HG02884 (cell line): ENCODE data around the gene USH1G.

ENCODE experiments used
- ATAC-seq: cut with Tn5 transposase; IDR thresholded peaks from one replicate; pipeline ENCODE4 v1.9.1; 2021; ENCODE audit warnings: mild to moderate bottlenecking, moderate library complexity; ENCODE audit not compliant: unreplicated experiment

The USH1G gene

DNA sequence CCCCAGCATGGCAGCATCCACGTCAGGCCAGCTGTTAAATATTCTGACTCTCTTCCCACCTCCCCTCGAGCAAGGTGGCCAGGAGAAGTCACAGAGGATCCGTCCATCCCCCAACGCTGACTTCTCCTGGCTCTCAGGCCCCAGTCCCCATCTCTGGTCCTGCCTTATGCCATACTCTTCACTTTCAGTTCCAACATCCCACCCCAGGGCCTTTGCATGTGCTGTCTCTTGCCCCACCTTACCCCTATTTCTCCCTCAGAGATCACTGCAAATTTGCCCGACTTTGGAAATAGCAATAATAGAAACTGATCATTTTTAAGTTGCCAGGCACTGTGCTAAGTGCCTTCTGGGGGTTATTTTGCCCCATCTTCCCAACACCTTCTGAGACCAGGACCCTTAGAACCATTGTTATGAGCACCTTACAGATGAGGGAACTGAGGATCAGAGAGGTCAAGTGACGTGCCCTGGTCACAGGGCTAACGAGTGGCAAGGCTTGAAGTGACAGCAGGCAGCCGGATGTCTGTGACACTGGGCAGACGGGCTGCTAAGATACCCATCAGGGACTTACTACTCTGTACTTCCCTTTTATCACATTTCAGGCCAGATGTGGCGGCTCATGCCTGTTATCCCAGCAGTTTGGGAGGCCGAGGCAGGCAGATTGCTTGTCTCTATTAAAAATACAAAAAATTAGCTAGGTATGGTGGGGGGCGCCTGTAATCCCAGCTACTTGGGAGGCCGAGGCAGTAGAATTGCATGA lies 31.8 kb upstream of the USH1G start:
- no peak for ATAC-seq

DNA sequence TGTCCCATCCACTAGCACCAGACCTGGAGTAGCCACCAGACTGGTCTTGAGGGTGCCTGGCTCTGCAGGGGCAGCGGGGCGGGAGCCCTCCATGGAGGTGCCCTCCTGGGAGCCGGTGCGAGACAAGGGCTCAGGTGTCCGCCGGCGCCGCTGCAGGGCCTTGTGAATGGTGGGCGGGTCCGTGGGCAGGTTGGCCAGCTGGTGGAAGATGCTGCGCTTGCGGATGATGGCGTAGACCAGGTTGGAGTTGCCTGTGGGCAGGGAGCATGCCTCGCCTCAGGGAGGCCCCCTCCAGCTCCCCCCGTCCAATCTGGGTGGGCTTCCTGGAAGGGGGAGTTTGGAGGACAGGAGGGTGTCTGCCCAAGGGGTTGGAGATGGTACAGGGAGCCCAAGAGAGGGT lies 31.1 kb upstream of the USH1G start:
- ATAC-seq, result no peak

DNA sequence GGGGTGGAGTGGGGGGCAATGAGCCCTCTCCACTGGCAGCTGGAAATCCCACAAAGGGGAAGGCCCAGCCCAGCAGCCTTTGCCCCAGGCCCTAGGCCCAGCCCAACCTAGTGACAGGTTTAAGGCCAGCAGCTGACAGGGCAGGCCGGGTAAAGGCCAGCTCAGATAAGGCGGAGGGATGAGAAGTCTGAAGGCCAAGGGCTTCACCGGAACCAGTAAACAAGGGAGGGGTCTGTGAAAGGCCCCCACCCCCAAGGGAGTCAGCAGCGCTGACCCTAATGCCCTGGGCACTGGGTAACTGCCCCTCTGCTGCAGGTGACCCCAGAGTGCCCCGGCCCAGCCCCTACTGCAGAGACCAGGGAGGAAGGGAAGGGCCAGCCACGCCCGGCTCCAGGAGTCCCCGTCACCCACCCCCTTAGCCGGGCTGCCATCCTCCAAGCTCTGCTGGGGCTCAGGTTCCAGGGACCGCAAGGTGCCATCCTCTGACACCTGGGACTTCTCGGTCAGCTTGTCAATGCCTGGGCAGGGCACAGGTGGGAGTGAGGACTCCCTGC lies 30.2 kb upstream of the USH1G start:
- no peak for ATAC-seq

DNA sequence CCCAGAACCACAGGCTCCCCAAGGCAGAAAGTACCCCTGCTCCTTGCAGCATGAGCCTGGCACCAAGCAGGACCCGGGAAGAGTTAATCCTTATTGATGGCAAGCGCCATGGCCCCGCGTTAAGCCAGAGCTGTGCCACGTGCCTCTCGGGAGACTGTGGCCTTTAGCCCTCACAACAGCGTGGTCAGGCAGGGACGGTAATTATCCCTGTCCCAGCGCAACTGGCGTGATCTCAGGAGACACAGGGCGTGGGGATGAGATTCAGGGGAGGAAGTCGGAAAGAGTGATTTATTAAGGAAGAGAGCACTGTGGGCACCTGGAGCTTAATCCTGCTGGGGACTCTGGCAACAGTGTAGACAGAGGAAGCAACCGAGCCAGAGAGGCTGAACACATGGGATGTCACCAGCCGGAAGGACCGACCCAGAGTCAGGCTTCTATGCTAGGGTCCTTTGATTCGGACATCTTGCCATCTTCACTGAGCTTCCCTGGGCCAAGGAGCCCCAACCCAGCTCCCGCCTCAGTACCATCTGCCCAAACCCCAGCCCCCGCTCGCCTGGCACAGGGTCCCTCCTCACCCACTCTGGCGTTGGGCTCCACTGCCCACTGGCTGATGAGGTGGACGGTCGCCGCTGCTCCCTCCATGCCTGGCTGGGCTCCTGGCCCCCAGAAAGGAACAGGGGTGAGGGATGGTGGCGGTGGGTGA lies 29.5 kb upstream of the USH1G start:
- no peak for ATAC-seq

DNA sequence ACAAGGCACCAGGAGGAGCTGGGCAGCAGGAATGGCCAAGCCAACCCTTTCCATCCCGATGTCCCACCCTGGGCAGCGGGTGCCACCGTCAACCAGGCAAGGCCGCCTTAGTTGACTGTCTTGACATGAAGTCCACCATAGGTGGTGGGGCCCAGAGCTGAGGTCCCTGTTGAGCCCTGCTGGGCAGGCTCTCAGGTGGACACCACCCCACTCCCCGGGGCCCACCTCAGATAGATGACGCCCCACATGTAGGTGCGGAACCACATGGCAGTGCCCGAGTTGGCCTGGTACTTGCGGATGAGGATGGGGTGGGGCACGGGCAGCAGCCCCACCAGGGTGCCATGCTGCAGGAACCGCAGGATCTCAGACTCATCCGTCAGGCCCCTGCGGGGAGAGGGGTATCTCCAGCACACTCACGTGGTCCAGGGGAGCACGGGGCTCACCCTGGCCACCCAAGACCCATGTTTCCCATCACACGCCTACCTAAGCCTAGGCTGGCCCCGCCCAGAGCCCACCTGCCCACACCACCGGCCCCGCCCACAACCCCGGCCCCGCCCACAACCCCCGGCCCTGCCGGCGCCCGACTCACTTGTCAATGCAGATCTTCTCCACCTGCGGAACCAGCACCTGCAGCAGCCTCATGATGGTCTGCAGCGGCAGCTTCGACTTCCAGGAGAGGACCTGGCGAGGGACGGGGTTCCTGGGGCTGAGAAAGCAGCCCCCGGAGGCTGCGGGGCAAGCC lies 28.8 kb upstream of the USH1G start:
- ATAC-seq, result no peak

DNA sequence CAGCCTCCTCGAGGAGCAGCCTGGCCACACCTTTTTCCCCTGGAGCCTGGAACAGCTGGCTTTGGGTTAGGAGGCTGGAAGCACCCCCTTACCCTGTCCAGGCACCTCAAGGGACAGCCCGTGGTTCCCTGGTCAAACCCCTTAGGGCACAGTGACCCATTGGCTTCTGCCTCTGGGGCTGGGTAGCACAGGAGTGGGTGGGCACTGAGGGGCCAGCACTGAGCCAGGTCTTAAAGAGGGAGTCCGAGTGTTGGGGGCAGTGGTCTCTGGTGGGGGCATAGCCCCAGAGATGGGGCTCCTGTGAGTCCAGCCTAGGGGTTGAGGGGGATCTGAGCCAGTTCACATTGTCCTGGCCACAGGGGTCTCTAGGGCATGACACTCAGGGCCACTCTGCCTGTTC lies 28.0 kb upstream of the USH1G start:
- no peak for ATAC-seq

DNA sequence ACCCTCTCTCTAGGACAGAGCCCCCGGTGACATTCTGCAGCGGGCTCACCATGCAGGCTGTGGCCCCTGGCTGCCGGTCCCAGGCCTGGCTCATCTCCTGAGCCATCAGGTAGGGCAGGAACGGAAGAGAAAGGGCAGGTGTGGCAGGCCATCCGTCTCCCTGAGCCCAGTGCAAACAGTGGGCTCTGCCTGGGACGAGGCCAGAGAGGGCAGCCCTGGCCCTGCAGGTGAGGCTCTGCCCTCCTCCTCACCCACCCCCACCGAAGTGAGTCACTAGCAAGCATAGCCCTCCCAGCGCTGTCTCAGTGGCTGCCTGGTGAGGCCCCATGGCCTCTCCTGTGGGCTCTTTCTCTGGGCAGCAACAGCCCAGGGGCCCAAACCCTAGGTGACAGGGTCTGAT lies 27.2 kb upstream of the USH1G start:
- ATAC-seq, result no peak

DNA sequence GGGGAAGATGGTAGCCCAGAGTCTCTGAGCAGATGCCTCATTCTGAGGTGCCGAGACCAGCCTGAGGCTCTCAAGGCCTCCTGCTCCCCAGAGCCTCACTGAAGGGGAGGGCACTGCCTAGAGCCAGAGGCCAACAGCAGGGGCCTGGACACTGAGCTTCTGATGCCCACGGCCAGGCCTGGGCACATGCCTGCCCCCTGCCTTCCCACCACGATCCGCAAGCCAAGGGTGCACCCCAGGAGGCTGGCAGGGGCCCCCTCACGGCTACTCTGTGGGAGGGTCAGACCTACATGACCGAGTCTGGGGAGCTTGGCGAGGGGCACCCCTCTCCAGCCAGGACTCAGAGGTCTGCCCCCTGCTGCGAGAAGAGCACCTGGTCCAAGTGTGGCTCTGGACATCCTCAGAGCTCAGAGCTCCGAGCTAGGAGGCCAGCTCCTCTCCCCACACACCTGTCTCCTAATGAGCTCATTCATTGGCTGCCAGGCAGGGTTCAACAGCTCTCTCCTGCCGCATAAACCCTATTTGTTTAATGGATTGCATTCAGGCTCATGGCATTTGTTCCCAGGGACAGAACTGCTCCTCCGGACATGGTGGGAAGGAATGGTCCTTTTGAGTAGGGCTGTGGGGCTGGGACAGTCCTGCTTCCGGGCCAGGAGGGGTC lies 26.5 kb upstream of the USH1G start:
- ATAC-seq, result no peak

DNA sequence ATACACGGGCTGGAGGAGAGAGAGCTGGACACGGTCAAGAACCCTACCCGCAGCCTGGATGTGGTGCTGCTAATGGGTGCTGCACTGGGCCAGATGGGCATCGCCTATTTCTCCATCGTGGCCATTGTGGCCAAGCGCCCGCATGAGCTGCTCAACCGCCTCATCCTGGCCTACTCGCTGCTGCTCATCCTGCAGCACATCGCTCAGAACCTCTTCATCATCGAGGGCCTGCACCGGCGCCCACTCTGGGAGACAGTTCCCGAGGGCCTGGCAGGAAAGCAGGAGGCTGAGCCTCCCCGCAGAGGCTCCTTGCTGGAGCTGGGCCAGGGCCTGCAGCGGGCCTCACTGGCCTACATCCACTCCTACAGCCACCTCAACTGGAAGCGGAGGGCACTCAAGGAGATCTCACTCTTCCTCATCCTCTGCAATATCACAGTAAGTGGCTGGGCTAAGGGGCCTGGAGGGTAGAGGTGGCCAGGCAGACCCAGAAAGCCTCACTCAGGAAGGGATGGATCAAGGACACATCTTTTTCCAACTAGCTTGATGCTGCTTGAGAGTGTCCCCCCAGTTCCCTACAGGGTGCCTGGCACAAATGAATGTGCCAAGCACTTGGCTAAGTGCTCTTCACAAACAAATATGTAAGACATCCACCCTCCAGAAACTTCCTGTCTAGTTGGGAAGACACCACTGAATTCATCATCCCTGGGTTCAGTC lies 24.1 kb upstream of the USH1G start:
- ATAC-seq, result no peak

DNA sequence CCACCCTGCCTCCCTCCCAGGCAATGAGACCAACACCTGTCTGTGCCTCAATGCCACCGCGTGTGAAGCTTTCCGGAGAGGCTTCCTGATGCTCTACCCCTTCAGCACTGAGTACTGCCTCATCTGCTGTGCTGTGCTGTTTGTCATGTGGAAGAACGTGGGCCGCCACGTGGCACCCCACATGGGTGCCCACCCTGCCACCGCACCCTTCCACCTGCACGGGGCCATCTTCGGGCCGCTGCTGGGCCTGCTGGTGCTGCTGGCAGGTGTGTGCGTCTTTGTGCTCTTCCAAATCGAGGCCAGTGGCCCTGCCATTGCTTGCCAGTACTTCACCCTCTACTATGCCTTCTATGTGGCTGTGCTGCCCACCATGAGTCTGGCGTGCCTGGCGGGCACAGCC lies 23.6 kb upstream of the USH1G start:
- no peak for ATAC-seq

DNA sequence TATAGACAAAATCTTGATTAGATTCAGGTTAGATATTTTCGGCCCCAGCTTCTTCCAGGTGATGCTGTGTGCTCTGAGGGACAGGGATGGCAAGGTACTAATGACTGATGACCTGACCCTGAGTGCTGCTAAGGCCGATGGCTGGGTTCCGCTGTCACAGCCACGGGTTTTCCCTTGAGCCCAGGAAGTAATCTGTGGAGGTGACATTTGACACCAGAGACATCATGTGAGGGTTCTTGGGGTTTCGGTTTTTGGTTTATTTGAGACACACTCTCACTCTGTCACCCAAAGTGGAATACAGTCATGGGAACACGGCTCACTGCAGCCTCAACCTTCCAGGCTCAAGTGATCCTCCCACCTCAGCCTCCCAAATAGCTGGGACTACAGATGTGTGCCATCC lies 22.5 kb upstream of the USH1G start:
- ATAC-seq, result no peak

DNA sequence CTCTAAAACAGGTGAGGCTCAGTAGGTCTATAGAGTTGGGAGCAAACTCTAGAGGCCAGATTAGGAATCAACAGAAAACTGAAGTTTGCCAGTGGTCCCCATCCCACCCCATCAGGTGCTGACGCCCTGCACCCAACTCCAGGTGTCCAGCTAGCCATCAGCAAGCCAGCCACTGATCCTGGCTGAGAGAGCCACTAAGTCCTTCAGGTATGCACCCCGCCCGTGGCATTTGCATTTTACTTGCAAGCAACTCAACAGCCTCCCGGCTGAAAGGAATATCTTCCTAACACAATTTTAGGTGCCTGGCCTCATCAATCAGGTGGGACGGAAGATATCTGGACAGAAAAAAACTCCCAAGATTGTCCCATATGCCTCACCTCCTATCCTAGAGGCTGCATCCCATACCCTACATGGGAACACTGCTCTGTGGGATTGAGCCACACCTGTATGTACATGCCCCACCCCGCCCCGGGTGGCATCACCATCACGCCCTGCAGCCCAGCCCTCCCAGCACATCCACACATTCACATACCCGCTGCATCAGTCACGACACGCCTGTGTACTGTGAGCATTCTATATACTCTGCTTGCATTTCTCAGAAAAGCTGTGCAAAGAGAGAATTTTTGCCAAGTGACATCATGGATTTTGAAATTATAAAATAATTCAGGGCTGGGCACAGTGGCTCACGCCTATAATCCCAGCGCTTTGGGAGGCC lies 20.9 kb upstream of the USH1G start:
- no peak for ATAC-seq

DNA sequence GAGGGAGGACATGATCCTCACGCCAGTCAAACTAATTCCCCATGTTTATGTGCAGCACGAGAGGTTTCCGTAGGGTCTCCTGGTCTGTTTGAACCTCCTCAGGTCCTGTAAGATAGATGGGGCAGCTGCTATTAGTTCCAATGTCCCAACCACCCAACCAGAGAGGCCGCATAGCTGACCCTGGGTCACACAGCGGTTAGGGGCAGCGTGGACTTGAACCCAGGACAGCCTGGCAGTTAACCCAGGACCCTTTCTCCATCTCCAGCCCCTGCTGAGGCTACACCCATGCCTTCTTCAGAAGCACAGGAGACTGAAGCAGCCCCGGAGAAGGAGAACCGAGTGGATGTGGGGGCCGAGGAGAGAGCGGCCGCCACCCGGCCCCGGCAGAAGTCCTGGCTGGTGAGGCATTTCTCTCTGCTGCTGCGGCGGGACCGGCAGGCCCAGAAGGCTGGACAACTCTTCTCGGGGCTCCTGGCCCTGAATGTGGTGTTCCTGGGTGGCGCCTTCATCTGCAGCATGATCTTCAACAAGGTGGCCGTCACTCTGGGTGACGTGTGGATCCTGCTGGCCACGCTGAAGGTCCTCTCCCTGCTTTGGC lies 18.2 kb upstream of the USH1G start:
- no peak for ATAC-seq

DNA sequence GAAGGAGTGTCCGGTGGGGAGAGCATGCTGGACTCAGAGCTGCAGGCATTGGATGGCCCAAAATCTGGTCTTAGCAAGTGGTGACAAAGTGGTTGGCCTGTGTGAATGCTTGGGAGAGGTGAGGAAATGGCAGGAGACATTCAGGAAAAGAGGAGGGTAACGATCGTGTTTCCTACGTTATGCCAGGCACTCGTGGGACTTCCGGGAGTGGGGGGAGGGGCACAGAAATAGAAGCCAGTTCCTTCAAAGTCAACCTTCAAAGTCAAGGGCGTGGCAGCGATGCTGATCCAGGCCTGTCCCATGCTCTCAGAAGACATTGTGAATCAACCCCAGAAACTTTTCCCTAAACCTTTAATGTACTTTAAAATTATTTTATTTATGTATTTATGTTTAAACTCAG lies 16.5 kb upstream of the USH1G start:
- ATAC-seq, result no peak

DNA sequence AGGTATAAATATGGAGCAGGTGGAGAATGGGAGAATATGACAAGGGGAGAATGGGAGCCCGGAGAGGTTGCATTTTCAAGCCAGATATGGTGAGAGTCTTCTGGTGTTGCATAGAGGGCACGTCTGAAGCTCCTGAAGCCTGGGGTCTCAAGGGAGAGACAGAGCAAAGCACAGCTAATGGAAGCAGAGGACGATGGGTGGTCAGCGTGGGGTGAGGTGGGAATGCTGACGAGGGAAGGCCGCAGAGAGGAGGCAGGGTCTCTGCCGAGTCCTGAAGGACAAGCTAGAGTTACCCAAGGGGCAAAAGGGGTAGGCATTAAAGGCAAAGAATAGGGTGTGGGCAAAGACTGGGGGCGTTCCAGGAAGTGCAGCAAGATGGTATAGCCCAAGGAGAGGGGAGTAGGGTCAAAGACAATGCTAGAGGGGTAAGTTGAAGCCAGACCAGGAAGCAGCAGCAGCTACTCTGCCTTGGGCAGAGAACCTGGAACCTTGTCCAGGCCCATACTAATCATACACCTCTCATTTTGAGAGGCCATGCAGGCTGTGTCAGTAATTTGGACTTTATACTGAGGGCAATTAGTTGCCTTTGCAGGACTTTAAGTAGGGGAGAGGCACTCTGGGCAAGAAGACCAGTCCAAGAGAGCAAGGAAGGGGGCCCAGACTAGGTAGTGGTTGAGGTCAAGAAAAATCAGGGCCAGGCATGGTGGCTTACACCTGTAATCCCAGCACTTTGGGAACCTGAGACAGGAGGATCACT lies 15.3 kb upstream of the USH1G start:
- ATAC-seq, result no peak

DNA sequence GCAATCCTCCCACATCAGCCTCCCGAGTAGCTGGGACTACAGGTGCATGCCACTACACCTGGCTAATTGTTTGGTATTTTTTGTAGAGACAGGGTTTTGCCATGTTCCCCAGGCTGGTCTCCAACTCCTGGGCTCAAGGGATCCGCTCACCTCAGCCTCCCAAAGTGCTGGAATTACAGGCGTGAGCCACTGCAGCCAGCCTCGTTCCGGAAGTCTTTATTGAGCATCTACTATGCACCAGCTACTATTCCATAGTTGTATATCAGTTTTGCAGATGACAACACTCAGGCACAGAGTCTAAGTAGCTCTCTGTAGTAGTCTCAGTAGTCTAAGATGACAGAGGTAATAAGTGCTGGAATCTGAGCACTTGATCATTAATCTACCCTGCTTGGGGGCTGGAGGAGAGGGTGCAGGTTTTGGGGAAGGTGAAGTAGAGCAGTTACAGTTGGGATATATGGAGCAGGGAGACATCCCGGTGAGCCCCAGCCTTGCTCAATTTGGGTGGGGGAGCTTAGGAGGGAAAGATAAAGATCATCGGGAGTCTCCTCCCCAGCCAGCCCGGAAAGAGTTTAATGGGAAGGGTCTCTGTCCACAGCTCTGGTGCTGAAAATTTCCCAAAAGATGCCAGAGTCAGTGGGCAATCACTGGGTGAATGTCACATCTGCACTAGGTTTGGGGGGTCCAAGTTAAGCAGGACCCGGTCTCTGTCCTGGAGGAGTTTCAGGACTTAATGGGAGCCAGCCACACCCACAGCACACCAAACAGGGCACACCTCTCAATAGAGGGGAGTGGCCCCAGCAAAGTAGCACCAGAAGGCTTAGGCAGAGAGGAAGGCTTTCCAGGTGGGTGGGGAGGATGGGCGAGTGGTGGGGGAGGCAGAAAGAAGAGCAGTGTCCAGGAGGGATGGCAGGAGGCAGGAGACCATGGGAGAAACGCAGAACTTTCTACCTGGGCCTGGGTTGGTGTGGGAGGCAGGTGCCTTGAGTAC lies 14.3 kb upstream of the USH1G start:
- ATAC-seq, result no peak

DNA sequence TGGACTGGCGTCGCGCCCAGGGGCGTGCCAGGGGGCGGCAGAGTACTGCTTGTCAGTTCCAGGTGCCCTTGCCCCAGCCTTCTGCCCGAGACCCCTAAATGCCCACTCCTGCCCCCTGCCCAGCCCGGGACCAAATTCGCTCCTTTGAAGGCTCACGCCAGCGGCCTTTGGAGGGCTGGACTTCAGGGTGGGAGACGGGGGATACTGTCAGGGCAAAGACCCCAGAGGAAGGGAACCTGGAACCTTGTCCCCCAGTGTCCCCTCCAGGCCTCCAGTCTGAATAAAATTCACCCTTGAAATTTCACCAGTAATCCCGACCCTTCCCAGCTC lies 13.4 kb upstream of the USH1G start:
- no peak for ATAC-seq
